GM12892 (cell line): ENCODE results near the gene SNX8.

Experiments
- POLR2A ChIP-seq: IDR thresholded peaks from 2 replicates; pipeline ENCODE4 v1.6.1; 2011; ENCODE audit warnings: low read depth, low read length, control low read depth
- TAF1 ChIP-seq: IDR thresholded peaks from 2 replicates; pipeline ENCODE4 v1.6.1; 2011; ENCODE audit warnings: low read depth, mild to moderate bottlenecking, control low read depth, low read length, borderline replicate concordance

DNA sequence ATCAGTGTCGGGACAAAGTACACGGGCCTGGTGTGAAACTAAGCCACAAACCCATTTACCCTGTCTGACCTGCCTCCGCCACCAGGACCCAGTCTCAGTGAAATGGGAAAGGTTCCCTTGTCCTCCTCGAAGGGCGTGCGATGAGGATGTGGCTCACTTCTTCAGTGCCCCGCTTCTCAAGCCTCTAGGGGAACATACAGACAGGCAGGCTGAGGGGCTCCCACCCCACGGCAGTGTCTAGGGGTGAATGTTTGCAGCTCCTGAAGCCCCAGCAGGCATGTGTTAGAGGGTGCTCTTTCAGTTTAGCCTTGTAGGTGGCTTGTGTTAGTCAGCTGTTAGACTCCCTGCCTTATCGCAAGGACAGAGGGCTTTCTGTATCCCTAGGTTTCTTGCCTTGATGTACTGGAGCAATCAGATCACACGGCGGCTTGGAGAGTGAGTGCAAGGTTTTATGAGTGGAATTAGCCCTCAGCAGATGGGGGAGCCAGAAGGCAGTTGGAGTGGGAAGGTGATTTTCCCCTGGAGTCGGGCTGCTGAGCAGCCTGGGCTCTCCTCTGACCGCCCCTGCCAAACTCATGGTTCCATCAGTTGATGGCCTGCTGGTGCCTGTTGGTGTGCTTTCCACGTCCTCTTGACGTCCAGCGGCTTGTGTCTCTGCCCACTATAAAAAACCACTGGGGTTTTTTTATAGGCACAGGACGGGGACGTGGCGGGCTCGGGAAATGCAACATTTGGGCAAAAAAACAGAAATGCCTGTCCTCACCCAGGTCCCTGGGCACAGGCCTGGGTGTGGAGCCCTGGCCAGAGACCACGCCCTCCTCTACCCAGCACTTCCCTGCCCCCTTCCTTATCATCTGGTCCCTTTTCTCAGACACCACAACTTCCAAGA lies 71.5 kb downstream of the SNX8 start:
- TF ChIP-seq TAF1 (no peak), POLR2A (no peak)
